K562 (cell line): Measurements from ENCODE around the gene SLPI. TPM values are rescaled to one million over a fixed set of nuclear protein-coding genes. Genes with fewer than 3 reads are reported as not detected.

Source experiments
- ATAC-seq: fragments of 200-7000 bp; cut with Tn5 transposase; 3 replicates; pipeline ENCODE4 v1.9.1; 2020; ENCODE audit warnings: moderate library complexity
- BruUV-seq: library from RNA; stranded (reverse); fragments of 400-500 nt; replicated peaks from 2 replicates; lab custom pipeline; 2021; lab: Mats Ljungman, UMichigan
- CTCF ChIA-PET: fragments of 300-600 bp; formaldehyde crosslinking; extraction: SDS; loops from one replicate; lab custom pipeline; 2021; ENCODE audit warnings: low intra/inter-chr PET ratio; lab: Yijun Ruan, JAX
- POLR2A ChIA-PET: fragments of 300-600, 350-650 bp; sonication (Branson Sonifier 250); formaldehyde crosslinking; extraction: SDS; loops from one replicate; lab custom pipeline; 2021; ENCODE audit warnings: antibody characterized with exemption, inconsistent platforms; lab: Yijun Ruan, JAX
- DNase-seq, 4 experiments: peaks; one replicate each; pipeline versions ENCODE4 v3.0.0 to v3.0.0-alpha.2; 2011 to 2018; ENCODE audit warnings: low spot score in 3 of 4, mixed read lengths in 3 of 4; ENCODE audit errors: extremely low read depth in 1 of 4
- FAIRE-seq: peaks from 2 replicates; lab custom pipeline; 2011; peaks lifted over from hg19 to GRCh38; lab: Jason Lieb, UNC
- H2AFZ ChIP-seq: 2 replicates; pipeline ENCODE4 v1.6.0; 2011; ENCODE audit warnings: low read depth, low read length, control low read depth, inconsistent platforms
- H3K27ac ChIP-seq: fragments of 200-600 bp; 3 replicates; pipeline ENCODE4 v1.8.0; 2011; ENCODE audit warnings: low read depth, mild to moderate bottlenecking, control low read depth, inconsistent platforms, low read length, moderate library complexity, mixed read lengths; ENCODE audit errors: extremely low read depth
- H3K27me3 ChIP-seq, 2 experiments: fragments of 300-600 bp in 1 of 2; 2 replicates in 1 of 2; 3 replicates in 1 of 2; pipeline versions ENCODE4 v1.6.0 to v1.8.0; 2011; ENCODE audit warnings: inconsistent platforms in 2 of 2, low read length in 2 of 2, mild to moderate bottlenecking in 1 of 2, mixed read lengths in 1 of 2, moderate library complexity in 1 of 2; ENCODE audit not compliant: control insufficient read depth in 2 of 2, insufficient read depth in 2 of 2
- H3K36me3 ChIP-seq: fragments of 300-600 bp; 3 replicates; pipeline ENCODE4 v1.8.0; 2011; ENCODE audit warnings: mild to moderate bottlenecking, low read length, inconsistent platforms; ENCODE audit not compliant: control insufficient read depth, insufficient read depth
- H3K4me1 ChIP-seq, 2 experiments: fragments of 200-600 bp in 1 of 2; replicated peaks in 1 of 2; 2 replicates in 1 of 2; 3 replicates in 1 of 2; pipeline versions ENCODE4 v1.5.1 to v1.8.0; 2011; ENCODE audit warnings: inconsistent platforms in 2 of 2, low read length in 2 of 2, mild to moderate bottlenecking in 1 of 2, mixed read lengths in 1 of 2, moderate library complexity in 1 of 2; ENCODE audit not compliant: control insufficient read depth in 2 of 2, insufficient read depth in 2 of 2
- H3K4me2 ChIP-seq: 2 replicates; pipeline ENCODE4 v1.6.1; 2011; ENCODE audit warnings: low read length, control low read depth, inconsistent platforms, mixed read lengths; ENCODE audit not compliant: insufficient read depth
- H3K4me3 ChIP-seq: fragments of 200-600 bp; sonication (generic), shearing (Covaris generic); 2 replicates; pipeline ENCODE4 v1.5.1; 2016; ENCODE audit warnings: control low read depth, inconsistent platforms
- H3K79me2 ChIP-seq: fragments of 200-600 bp; 3 replicates; pipeline ENCODE4 v1.8.0; 2011; ENCODE audit warnings: low read length, inconsistent platforms; ENCODE audit not compliant: control insufficient read depth, insufficient read depth
- H3K9ac ChIP-seq, 2 experiments: 2 replicates each; pipeline versions ENCODE4 v1.6.0 to v1.6.1; 2011; ENCODE audit warnings: low read depth in 2 of 2, low read length in 2 of 2, control low read depth in 1 of 2, inconsistent platforms in 1 of 2, mild to moderate bottlenecking in 1 of 2, mixed read lengths in 1 of 2; ENCODE audit not compliant: insufficient read depth in 1 of 2
- H3K9me1 ChIP-seq: one replicate; pipeline ENCODE4 v1.6.0; 2011; ENCODE audit warnings: inconsistent platforms, mild to moderate bottlenecking, low read length, moderate library complexity; ENCODE audit not compliant: control insufficient read depth, insufficient read depth
- H3K9me3 ChIP-seq: replicated peaks from 2 replicates; pipeline ENCODE4 v1.5.1; 2011; ENCODE audit warnings: low read depth, low read length, inconsistent platforms; ENCODE audit not compliant: control insufficient read depth, insufficient read depth
- H4K20me1 ChIP-seq: replicated peaks from 2 replicates; pipeline ENCODE4 v1.6.1; 2011; ENCODE audit warnings: low read length, inconsistent platforms, mixed read lengths; ENCODE audit not compliant: control insufficient read depth, insufficient read depth
- CBX5 ChIP-seq: IDR thresholded peaks from 2 replicates; pipeline ENCODE4 v1.6.1; 2014; ENCODE audit warnings: low read depth, borderline replicate concordance
- CCAR2 ChIP-seq: fragments of 200-400 bp; formaldehyde crosslinking; IDR thresholded peaks from 2 replicates; pipeline ENCODE4 v1.6.1; 2017; ENCODE audit warnings: mild to moderate bottlenecking, low read depth, low read length
- CREB5 ChIP-seq: fragments of 250-450 bp; sonication (Bioruptor Pico); IDR thresholded peaks from 2 replicates; pipeline ENCODE4 v1.5.0; 2020; ENCODE audit warnings: mild to moderate bottlenecking
- GATAD2B ChIP-seq: fragments of 450-650 bp; IDR thresholded peaks from 2 replicates; pipeline ENCODE4 v1.6.1; 2017; ENCODE audit warnings: mild to moderate bottlenecking, borderline replicate concordance
- GTF2F1 ChIP-seq: IDR thresholded peaks from 2 replicates; pipeline ENCODE4 v1.6.1; 2011; ENCODE audit warnings: low read depth, low read length, improper control_type of control experiment
- MYBL2 ChIP-seq, 2 experiments: fragments of 450-650 bp in 1 of 2; sonication (generic) in 1 of 2; formaldehyde crosslinking in 1 of 2; IDR thresholded peaks; 2 replicates each; pipeline versions ENCODE4 v1.6.1 to v1.8.1; 2017 to 2022; ENCODE audit warnings: borderline replicate concordance in 1 of 2, inconsistent platforms in 1 of 2, low read depth in 1 of 2, mild to moderate bottlenecking in 1 of 2, missing genetic modification reagents in 1 of 2, moderate library complexity in 1 of 2
- NCOA1 ChIP-seq: fragments of 450-650 bp; IDR thresholded peaks from 2 replicates; pipeline ENCODE4 v1.6.1; 2016; ENCODE audit warnings: low read depth
- NFIX ChIP-seq: fragments of 250-450 bp; sonication (Bioruptor Pico); IDR thresholded peaks from 2 replicates; pipeline ENCODE4 v1.4.0; 2020; ENCODE audit warnings: low read depth, mild to moderate bottlenecking, moderate library complexity
- NR3C1 ChIP-seq: sonication (generic); formaldehyde crosslinking; IDR thresholded peaks from 2 replicates; pipeline ENCODE4 v1.8.1; 2022; ENCODE audit warnings: missing genetic modification reagents
- SMARCE1 ChIP-seq: fragments of 450-650 bp; IDR thresholded peaks from 2 replicates; pipeline ENCODE4 v1.7.1; 2016; ENCODE audit warnings: mild to moderate bottlenecking
- SP1 ChIP-seq: sonication (generic); formaldehyde crosslinking; IDR thresholded peaks from 2 replicates; pipeline ENCODE4 v1.8.1; 2022; ENCODE audit warnings: mild to moderate bottlenecking, missing genetic modification reagents
- ZKSCAN1 ChIP-seq: fragments of 150-350 bp; IDR thresholded peaks from 2 replicates; pipeline ENCODE4 v1.6.1; 2016; ENCODE audit warnings: low read depth, low read length
- ZNF324 ChIP-seq: fragments of 250-450 bp; sonication (Bioruptor Pico); IDR thresholded peaks from 2 replicates; pipeline ENCODE4 v1.4.0; 2020; ENCODE audit warnings: mild to moderate bottlenecking
- ZNF717 ChIP-seq: fragments of 250-450 bp; sonication (Bioruptor Pico); IDR thresholded peaks from 2 replicates; pipeline ENCODE4 v1.5.0; 2021
- WGBS: fragments of 100-300 bp; shearing (Covaris generic); methylation state at CpG from one replicate; pipeline ENCODE4 v1.1.6; 2016; ENCODE audit warnings: low coverage, mixed read lengths; ENCODE audit not compliant: insufficient coverage; ENCODE audit errors: missing lambda C conversion rate; 5-methylcytosine and 5-hydroxymethylcytosine counted together
- in situ Hi-C: fragments of 300-500 bp; cut with MboI; formaldehyde crosslinking; loops from 4 replicates; pipeline ENCODE4 v1.15.0; 2018; ENCODE audit warnings: inconsistent platforms, mixed read lengths
- intact Hi-C: fragments of 100-400 bp; cut with micrococcal nuclease; formaldehyde crosslinking; loops from 2 replicates; pipeline ENCODE4 v1.14.2; 2022
- polyA plus RNA-seq, 8 experiments: library from polyadenylated mRNA; depleted of rRNA in 4 of 8; stranded (reverse) in 5 of 8; unstranded in 3 of 8; fragments of >200 nt; fragmentation: Nextera tagmentation in 2 of 8; fragmentation: Illumina TruSeq in 1 of 8; extraction: Ambion mirVana in 2 of 8; extraction: Trizol in 1 of 8; gene quantifications; 2 replicates each; pipeline versions ENCODE4 v1.2.1 to v1.2.3, GENCODE V29; 2011 to 2014; ENCODE audit warnings: inconsistent platforms in 1 of 8, missing spikeins in 1 of 8
- total RNA-seq, 7 experiments: library from RNA; depleted of rRNA in 6 of 7; stranded (reverse); fragments of >200 nt in 6 of 7; fragmentation: Illumina TruSeq in 2 of 7; extraction: Trizol in 2 of 7; gene quantifications; 2 replicates each; pipeline versions ENCODE4 v1.2.1 to v1.2.3, GENCODE V29; 2011 to 2021; ENCODE audit warnings: low replicate concordance in 1 of 7

The SLPI gene
- total and polyA plus RNA-seq, 9 of the 15 experiments (the other 6 are each of a cell fraction or from before 2014, with no cell fraction given): 0.78 TPM; not detected in 8

GRCh38 chr20:45258664-45259063 lies 4.3 kb upstream of the SLPI start:
- H3K9ac ChIP-seq: no peak overlapping the region
- FAIRE-seq: no peak
- ChIA-PET POLR2A (no interaction called here), CTCF (no interaction called here)
- no peaks in the 10 kb centered on the region for H3K9me1 ChIP-seq
- no peaks in the 10 kb centered on the region for H3K4me1 ChIP-seq
- H2AFZ ChIP-seq: no peak overlapping the region
- H3K4me2 ChIP-seq: no peak overlapping the region
- in situ Hi-C loops (no loop called here), intact Hi-C loops (no loop called here)
- BruUV-seq: no TSS peak
- no peak for ATAC-seq
- DNase-seq: no peak
- WGBS: 0% methylated on average over 2 of the region's 2 CpGs
- no peaks in the 10 kb centered on the region for H3K79me2 ChIP-seq
- no peaks in the 10 kb centered on the region; the same call in 1 of the 2 replicates for H4K20me1 ChIP-seq
- TF ChIP-seq CREB5 (CRISPR knock-in tag) (no peak), NCOA1 (no peak), NFIX (no peak), ZNF717 (CRISPR knock-in tag) (no peak), GTF2F1 (no peak), MYBL2 (IDR thresholded peaks at IDR 0.05; ENCODE audit: low read depth) (no peak), MYBL2 (CRISPR knock-in tag; IDR thresholded peaks at IDR 0.05; ENCODE audit: borderline replicate concordance) (no peak), CBX5 (no peak), ZNF324 (CRISPR knock-in tag) (no peak), GATAD2B (no peak), SP1 (CRISPR knock-in tag) (no peak), SMARCE1 (no peak), CCAR2 (no peak), ZKSCAN1 (no peak), NR3C1 (CRISPR knock-in tag) (no peak)
- H3K27me3 ChIP-seq: peaks cover 0 to 5% of the 10 kb centered on the region in 2 experiments; a peak in 2 of 5 replicates
- no peaks in the 10 kb centered on the region for H3K9me3 ChIP-seq
- no peak overlapping the region for H3K4me3 ChIP-seq
- no peak overlapping the region for H3K27ac ChIP-seq
- H3K36me3 ChIP-seq: no peaks in the 10 kb centered on the region
